Measurements from ENCODE around the gene TBC1D22A.

GRCh38 chr22:47045691-47046410 lies 283.4 kb downstream of the TBC1D22A start:
- TF ChIP-seq CTCF (IDR thresholded peaks at IDR 0.05; ENCODE audit: poor library complexity, severe bottlenecking), result no peak
- TF ChIP-seq POLR2AphosphoS5 (IDR thresholded peaks at IDR 0.05), result no peak
- no peak for TF ChIP-seq EP300 (conservative IDR thresholded peaks at IDR 0.05; ENCODE audit: poor library complexity, severe bottlenecking)
- TF ChIP-seq RAD21 (conservative IDR thresholded peaks at IDR 0.05), result no peak
- TF ChIP-seq SMC3 (conservative IDR thresholded peaks at IDR 0.05; ENCODE audit: poor library complexity), result no peak
